Heart right ventricle (tissue), 16 donors: ENCODE measurements around the gene PHF1. TPM values are rescaled to one million over a fixed set of nuclear protein-coding genes. Genes with fewer than 3 reads are reported as not detected.

Source experiments
- ATAC-seq, 8 donors: fragments of 200-7000 bp; cut with Tn5 transposase; one replicate each; pipeline ENCODE4 v1.9.1; 2020; ENCODE audit warnings: mild to moderate bottlenecking in 8 of 8, moderate library complexity in 8 of 8, moderate number of reproducible peaks in 1 of 8
- DNase-seq, 2 donors: peaks; one replicate each; pipeline ENCODE4 v3.0.0-alpha.2; 2020
- H3K27ac ChIP-seq, 10 donors: fragments of 200-600 bp; sonication (generic) in 2 of 10; one replicate each; pipeline versions ENCODE4 v1.5.0 to v1.8.0; 2020 to 2022; ENCODE audit warnings: mild to moderate bottlenecking in 3 of 10
- H3K27me3 ChIP-seq, 7 donors: fragments of 200-600 bp; one replicate each; pipeline ENCODE4 v1.8.0; 2021 to 2022; ENCODE audit warnings: mild to moderate bottlenecking in 2 of 7
- H3K36me3 ChIP-seq, 9 donors: fragments of 200-600 bp; sonication (generic) in 1 of 9; one replicate each; pipeline versions ENCODE4 v1.5.0 to v1.8.0; 2020 to 2022; ENCODE audit warnings: mild to moderate bottlenecking in 2 of 9
- H3K4me1 ChIP-seq, 9 donors: fragments of 200-600 bp; sonication (generic) in 1 of 9; one replicate each; pipeline versions ENCODE4 v1.5.0 to v1.8.0; 2020 to 2022; ENCODE audit warnings: mild to moderate bottlenecking in 4 of 9
- H3K4me3 ChIP-seq, 10 donors: fragments of 200-600 bp; sonication (generic) in 2 of 10; one replicate each; pipeline versions ENCODE4 v1.5.0 to v1.8.0; 2020 to 2022; ENCODE audit warnings: mild to moderate bottlenecking in 7 of 10, moderate library complexity in 2 of 10
- H3K9me3 ChIP-seq, 11 donors: fragments of 200-600 bp in 10 of 11; sonication (generic) in 2 of 11; one replicate each; pipeline versions ENCODE4 v1.5.0 to v1.8.0; 2013 to 2022; ENCODE audit warnings: mild to moderate bottlenecking in 2 of 11, control low read depth in 1 of 11, moderate library complexity in 1 of 11
- CTCF ChIP-seq, 9 donors: fragments of 200-600 bp; sonication (generic) in 2 of 9; IDR thresholded peaks; one replicate each; pipeline versions ENCODE4 v1.5.0 to v1.8.0; 2021 to 2022; ENCODE audit warnings: antibody characterized with exemption in 9 of 9, mild to moderate bottlenecking in 5 of 9, moderate library complexity in 1 of 9
- WGBS, 2 donors: extraction: QIAGEN DNeasy Blood & Tissue Kit; methylation state at CpG; one replicate each; pipeline ENCODE4 v1.1.7; 2013; ENCODE audit warnings: inconsistent platforms in 1 of 2; 5-methylcytosine and 5-hydroxymethylcytosine counted together
- intact Hi-C, 10 donors: fragments of 100-400 bp; cut with DNase I; formaldehyde crosslinking; loops; one replicate each; pipeline versions ENCODE4 v1.11.1 to v1.14.2; 2022
- polyA plus RNA-seq, 2 donors: library from polyadenylated mRNA; stranded (reverse); fragments of 200-250 nt; gene quantifications; one replicate each; pipeline ENCODE4 v1.2.3, GENCODE V29; 2013
- total RNA-seq, 10 donors: library from RNA; stranded (reverse); fragmentation: NEBNext Ultra II Directional in 3 of 10; extraction: Animal tissue kit (Norgen Biotek cat#: 25700) in 3 of 10; gene quantifications; one replicate each; pipeline versions ENCODE4 v1.2.1 to v1.2.4, GENCODE V29; 2021 to 2023
- donor health status: Arrhythmogenic right ventricular cardiomyopathy.
- donor health status: ischemic (EF 13 %, LVEDD 7.1; RV severe dilation, severe dysfunction).
- donor health status: healthy with polysubstance abuse.
- donor health status: DM: no; HTN: yes; CAD: no.
- donor health status: DM: no; HTN: no; CAD: no.
- donor health status: ischemic (EF 25% LVEDD 6.9; RV normal size, moderate dysfunction).
- donor health status: ischemic (EF 25% LVEDD 5.7; RV mildly dilated, moderate dysfunction).
- donor health status: healthy.
- donor health status: DM: yes; HTN: yes; CAD: no.
- donor health status: Ischemic cardiomyopathy.
- donor health status: ischemic (EF 35%, LVEDD 5.7; RV mildly dilated, moderate dysfunction).
- donor health status: nonischemic (EF 11% LVEDD 7.7; RV severe dilation, severe dysfunction).
- donor health status: DM: yes; HTN: yes; CAD: no.
- donor health status: PGD.
- donor health status: ischemic (EF 29% LVEDD 5.4; RV normal size, mild dysfunction).
- donor health status: nonischemic (EF 23%, LVEDD 6.1; RV moderate dilation, normal function).

PHF1 gene
- total and polyA plus RNA-seq, 12 donors, result 36.2 to 125 (median 51.0) TPM

GRCh38 chr6:33415831-33416230 lies 5.0 kb downstream of the PHF1 start:
- H3K4me1 ChIP-seq, result peaks cover 23 to 65% (median 56%) of the 10 kb centered on the region in 9 donors
- intact Hi-C loops, result loop anchor here in 3 of 10 donors (10.0 kb wide), 2 partner anchors 101 to 1751 kb away; partner anchors contain the start of genes TAPBP (in 2 of the 3), ZBTB22 (in 2 of the 3), C6orf47 (in 1 of the 3) and CSNK2B (in 1 of the 3)
- peak overlapping the region in 1 of 10 donors; percentile 94 for H3K27ac ChIP-seq
- ATAC-seq, result no peak
- H3K36me3 ChIP-seq, result peaks cover 0 to 50% (median 21%) of the 10 kb centered on the region in 9 donors
- DNase-seq, result no peak
- H3K27me3 ChIP-seq, result no peaks in the 10 kb centered on the region
- TF ChIP-seq CTCF (IDR thresholded peaks at IDR 0.05), result no peak
- no peaks in the 10 kb centered on the region for H3K9me3 ChIP-seq
- H3K4me3 ChIP-seq, result no peak overlapping the region
- 73 to 78% methylated on average over 9 of the region's 9 CpGs for WGBS, 2 donors

- H3K4me3 ChIP-seq, result peak overlapping the region in 8 of 10 donors; percentile 54 to 80 (median 70)
- intact Hi-C loops, result loop anchor here in 3 of 10 donors (10.0 kb wide), 2 partner anchors 102 to 1752 kb away; partner anchors contain the start of genes TAPBP (in 2 of the 3), ZBTB22 (in 2 of the 3), C6orf47 (in 1 of the 3) and CSNK2B (in 1 of the 3)
- H3K36me3 ChIP-seq, result peaks cover 0 to 50% (median 21%) of the 10 kb centered on the region in 9 donors
- no peaks in the 10 kb centered on the region for H3K9me3 ChIP-seq
- no peak for DNase-seq
- 63 to 65% methylated on average over 12 of the region's 12 CpGs for WGBS, 2 donors
- no peaks in the 10 kb centered on the region for H3K27me3 ChIP-seq
- peak overlapping the region in 7 of 10 donors; percentile 83 to 94 (median 90) for H3K27ac ChIP-seq
- TF ChIP-seq CTCF (IDR thresholded peaks at IDR 0.05), result no peak
- peaks cover 23 to 64% (median 54%) of the 10 kb centered on the region in 9 donors for H3K4me1 ChIP-seq
- no peak for ATAC-seq
These were observed 5.7 kb downstream of the PHF1 start for GRCh38 chr6:33416386-33417127.

GRCh38 chr6:33417128-33417902 lies 6.5 kb downstream of the PHF1 start:
- peaks cover 19 to 56% (median 46%) of the 10 kb centered on the region in 9 donors for H3K4me1 ChIP-seq
- WGBS, 2 donors, result 3 to 5% methylated on average over 25 of the region's 25 CpGs
- ATAC-seq (no peak), DNase-seq (no peak)
- H3K9me3 ChIP-seq, result no peaks in the 10 kb centered on the region
- intact Hi-C loops, result loop anchor here in 3 of 10 donors (10.0 kb wide), 2 partner anchors 103 to 1753 kb away; partner anchors contain the start of genes TAPBP (in 2 of the 3), ZBTB22 (in 2 of the 3), C6orf47 (in 1 of the 3) and CSNK2B (in 1 of the 3)
- no peaks in the 10 kb centered on the region for H3K27me3 ChIP-seq
- peaks cover 0 to 48% (median 21%) of the 10 kb centered on the region in 9 donors for H3K36me3 ChIP-seq
- H3K4me3 ChIP-seq, result peak overlapping the region; percentile 40 to 80 (median 70)
- TF ChIP-seq CTCF (IDR thresholded peaks at IDR 0.05), result no peak
- H3K27ac ChIP-seq, result peak overlapping the region; percentile 59 to 94 (median 90)
